ENCODE measurements around the gene GPX4.
"Not testable (repeated sequence)": the region's sequence is repeated elsewhere in the genome, so short reads cannot be mapped to it uniquely, and the experiment has no call there.

GPX4 gene

DNA sequence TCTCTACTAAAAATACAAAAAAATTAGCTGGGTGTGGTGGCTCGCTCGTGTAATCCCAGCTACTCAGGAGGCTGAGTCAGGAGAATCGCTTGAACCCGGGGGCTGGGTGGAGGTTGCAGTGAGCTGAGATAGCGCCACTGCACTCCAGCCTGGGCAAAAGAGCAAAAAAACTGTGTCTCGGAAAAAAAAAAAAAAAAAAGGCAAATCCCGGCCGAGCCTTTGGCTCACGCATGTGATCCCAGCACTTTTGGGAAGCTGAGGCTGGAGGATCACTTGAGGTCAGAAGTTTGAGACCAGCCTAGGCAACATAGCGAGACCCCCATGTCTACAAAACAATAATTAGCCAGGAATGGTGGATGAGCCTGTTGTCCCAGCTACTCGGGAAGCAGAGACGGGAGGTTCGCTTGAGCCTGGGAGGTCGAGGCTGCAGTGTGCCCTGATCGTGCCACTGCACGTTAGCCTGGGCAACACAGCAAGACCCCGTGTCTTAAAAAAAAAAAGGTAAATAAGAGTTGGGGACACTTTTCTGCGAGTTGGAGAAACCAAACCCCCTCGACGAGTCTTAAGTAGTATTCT, 574 bp upstream of the GPX4 start:
- DNase-seq, result no peak

DNA sequence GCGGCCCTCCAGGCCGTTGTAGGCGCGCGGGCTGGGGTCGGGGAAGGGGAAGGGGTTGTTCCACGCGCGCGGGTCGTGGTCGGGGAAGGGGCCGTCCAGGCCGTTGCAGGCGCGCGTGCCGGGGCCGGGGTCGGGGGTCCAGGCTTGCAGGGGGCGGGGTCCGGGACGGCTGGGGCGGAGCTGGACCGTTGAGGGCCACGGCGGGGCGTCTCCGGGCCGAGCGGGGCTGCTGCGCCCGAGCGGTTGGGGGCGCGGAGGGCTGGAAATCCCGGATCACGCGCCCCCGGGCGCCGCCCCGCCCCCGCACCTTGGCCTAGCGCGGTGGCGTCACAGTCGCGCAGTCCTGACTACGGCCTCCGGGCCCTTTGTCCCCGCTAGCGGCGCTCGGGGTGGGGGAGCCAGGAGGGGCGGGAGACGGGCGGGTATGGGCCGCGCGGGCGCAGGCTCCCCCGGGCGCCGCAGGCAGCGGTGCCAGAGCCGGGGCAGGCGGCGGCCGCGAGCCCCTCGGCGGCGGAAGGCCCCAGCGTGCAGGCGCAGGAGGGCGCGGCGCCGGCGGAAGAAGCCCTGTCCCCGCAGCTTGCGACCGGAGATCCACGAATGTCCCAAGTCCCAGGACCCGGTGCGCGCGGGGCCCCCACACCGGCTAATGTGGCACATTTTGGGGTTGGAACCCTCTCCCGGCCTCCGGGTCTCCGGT, 665 bp downstream of the GPX4 start:
- peak; percentile 71 for DNase-seq

DNA sequence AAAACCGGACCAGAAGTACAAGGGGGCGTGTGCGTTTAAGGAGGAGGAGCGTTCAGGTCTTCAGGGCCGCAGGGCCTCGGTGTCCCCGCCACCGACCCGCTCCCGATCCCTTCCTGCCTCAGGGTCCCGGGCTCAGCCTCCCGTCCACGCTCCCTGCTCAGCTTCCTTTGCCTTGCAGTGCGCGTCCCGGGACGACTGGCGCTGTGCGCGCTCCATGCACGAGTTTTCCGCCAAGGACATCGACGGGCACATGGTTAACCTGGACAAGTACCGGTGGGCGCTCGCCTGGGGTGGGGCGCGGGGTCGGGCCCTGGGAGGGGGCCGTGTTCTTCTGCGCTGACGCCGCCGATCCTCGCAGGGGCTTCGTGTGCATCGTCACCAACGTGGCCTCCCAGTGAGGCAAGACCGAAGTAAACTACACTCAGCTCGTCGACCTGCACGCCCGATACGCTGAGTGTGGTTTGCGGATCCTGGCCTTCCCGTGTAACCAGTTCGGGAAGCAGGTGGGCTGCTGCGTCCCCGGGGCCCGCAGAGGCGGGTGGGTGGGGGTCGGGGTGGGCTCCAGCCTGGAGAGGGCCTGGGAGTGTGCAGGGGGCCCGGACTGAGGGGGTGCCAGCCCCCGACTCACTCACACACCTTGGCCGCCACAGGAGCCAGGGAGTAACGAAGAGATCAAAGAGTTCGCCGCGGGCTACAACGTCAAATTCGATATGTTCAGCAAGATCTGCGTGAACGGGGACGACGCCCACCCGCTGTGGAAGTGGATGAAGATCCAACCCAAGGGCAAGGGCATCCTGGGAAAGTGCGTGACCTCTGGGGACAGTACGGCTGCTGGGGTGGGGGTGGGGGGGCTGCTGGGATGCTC, 1.4 kb downstream of the GPX4 start:
- no peak for DNase-seq

DNA sequence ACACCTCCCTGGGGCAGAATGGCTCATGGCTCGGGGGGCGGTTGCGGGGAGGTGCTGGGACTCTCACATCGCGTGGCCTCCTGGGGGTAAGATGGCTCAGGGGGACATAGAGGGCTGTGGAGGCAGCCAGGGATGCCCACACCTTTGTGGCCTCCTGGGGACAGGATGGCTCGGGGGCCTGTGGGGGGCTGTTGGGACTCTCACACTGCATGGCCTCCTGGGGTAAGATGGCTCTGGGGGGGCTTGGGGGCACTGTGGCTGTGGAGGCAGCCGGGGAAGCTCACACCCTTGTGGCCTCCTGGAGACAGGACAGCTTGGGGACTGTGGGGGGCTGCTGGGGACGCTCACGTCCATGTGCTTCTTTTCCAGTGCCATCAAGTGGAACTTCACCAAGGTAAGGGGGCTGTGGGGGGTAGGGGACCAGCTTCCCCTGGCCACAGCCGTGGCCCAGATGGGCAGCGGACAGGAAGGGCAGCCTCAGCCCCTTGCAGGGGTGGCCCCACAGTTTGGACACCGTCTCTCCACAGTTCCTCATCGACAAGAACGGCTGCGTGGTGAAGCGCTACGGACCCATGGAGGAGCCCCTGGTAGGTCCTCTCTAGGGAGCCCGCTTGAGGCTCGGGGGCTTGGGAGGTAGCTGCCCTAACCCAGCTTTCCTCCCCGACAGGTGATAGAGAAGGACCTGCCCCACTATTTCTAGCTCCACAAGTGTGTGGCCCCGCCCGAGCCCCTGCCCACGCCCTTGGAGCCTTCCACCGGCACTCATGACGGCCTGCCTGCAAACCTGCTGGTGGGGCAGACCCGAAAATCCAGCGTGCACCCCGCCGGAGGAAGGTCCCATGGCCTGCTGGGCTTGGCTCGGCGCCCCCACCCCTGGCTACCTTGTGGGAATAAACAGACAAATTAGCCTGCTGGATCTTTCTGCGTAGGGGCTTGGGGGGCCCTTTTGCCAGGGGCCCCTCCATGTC, 2.4 kb downstream of the GPX4 start:
- no peak for DNase-seq

DNA sequence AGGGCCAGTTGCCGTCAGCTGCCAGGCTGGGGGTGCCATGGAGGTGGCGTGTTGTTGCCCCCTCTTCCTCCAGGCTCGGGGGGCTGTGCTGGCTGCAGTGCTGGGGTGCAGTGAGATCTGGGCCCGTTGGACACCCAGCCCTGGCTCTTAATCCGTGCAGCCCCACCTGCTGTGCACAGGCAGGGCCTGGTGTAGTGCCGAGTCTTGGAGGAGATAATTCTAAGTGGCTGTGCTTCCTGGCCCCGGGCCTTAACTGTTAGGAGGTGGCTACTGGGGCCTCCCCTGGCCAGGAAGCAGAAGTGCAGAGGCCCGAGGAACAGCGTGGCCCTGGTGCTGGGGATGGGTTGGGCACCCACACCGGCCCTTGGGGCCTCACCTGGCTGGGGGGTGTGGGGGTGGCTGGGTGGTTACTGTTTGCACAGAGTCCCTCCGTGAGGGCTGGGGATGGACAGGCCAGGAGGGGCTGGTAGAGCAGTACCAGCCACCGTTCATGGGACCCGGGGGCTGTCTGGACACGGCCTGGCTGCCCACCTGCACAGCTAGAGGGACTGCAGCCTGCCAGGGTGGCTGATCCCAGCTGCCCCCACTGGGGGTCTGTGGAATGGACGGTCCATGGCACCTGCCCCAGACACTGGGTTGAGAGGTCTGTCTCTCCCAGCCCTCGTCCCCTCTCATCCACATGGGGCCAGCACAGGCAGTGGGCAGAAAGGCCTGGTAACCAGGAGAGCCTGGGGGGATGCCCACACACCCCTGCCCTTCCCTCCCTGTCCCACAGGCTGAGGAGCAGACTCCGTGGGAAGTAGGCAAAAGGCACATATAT, 3.3 kb downstream of the GPX4 start:
- no peak for DNase-seq

DNA sequence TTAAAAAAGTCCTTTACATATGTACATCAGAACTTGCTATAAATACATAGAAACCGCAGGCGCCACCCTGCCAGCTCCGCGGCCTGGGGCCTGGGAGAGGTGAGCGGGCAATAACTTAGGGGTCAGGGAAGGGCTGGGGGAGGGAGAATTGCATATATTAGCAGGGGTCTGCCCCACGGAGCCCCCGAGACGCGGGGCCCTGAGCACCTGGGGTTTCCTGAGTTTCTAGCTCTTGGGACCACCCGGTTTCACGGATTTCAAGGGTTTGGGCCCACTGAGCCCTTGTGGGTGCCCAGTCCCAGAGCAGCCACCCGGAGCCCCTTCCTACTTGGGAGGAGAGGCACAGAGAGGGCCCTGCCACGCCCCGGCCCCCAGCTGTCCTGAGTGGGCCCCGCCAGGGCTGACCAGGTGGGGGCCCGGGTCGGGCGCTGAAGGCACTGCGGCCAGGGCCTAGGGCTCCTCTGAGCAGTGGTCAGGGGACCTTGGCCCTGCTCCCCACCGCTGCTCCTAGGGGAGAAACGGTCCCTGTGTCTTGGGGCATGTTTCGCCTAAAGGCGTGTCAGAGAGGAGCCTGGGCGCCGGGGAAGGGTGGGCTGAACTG, 4.0 kb downstream of the GPX4 start:
- DNase-seq, result no peak

DNA sequence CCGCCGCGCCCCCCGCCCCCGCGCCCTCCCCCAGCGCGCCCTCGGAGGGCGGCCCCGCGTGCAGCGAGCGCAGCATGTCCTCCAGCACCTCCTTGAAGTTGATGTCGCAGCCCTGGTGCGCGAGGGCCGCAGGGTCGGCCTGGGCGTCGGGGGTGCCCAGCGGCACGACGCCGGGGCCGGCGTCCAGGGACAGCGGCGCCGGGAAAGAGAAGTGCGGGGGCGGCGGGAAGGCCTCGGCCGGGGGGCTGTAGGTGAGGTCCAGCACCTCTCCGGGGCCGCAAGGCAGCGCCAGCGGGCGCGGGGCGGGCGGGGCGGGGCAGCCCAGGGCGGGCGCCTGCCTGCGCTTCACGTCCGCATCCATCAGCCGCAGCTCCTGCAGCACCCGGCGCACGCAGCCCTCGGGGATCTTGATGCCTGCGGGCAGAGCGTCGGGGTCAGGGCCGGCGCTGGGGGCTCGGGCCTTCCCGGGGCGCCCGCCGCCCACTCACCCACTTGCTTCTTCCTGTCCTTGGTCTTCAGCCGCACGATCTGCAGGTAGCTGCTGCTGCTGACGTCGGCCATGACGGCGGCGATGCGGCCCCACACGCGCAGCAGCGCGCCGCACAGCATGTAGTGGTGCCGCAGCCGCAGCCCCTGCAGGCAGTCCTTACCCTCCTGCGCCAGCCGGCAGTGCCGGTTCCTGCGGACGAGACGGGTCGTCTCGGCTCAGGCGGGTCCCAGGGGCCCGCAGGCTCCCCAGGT, 4.7 kb downstream of the GPX4 start:
- no peak for DNase-seq

DNA sequence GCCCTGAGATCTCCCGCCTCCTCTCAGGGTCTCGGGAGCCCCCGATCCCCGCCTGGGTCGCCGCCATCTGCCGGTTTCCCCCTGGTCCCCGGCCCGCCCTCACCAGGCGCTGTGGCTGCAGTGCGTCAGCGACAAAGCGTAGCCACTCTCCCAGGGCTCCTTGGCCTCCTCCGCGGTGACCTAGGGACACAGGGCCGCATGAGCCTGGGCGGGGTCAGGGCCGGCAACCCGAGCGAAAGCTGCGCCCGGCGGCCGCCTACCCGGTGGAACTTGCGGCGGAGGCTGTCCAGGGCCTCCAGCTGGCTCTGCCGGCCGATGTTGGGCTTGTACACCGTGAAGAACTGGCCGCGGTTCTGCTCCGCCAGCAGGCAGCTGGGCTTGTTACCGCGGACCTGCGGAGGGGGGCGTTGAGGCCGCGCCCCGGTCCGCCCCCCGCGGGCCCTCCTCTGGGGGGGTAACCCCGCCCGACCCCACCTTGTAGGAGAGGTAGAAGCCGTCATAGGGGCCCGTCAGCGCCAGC, 5.3 kb downstream of the GPX4 start:
- no peak for DNase-seq

DNA sequence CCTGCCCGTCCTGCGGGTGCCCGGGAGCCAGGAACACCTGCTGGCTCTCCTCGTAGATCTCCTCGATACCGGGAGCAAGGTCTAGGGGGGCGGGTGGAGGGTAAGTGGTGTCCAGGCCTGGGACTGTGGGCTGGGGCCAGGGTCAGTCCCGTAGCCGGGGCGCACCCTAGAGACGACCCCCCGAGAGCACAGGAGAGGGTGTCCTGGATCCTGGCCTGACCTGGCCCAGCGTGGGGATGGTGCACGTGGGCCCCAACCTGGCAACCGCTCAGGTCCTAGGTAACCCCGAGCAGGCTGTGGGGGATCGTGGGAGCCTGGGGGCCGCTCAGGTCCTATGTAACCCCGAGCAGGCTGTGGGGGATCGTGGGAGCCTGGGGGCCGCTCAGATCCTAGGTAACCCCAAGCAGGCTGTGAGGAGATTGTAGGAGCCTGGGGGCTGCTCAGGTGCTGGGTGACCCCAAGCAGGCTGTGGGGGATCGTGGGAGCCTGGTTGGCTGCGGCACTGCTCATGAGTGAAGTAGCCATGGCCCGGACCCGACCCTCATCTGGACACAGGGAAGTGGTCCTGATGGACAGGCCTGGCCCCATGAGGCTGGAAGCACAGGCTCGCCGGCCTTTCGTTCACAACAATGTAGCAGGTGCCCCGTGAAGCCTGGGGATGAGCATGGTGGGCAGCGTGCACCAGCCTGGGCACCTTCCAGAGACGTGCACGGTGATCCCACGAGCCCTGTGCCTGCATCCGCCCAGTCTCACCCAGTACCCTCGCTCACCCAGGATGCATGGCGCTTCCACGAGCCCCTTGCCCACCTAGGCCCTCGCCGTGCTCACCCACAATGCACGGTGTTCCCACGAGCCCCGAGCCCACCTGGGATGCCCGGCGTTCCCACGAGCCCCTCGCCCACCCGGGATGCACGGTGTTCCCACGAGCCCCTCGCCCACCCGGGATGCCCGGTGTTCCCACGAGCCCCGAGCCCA, 6.2 kb downstream of the GPX4 start:
- no peak for DNase-seq

DNA sequence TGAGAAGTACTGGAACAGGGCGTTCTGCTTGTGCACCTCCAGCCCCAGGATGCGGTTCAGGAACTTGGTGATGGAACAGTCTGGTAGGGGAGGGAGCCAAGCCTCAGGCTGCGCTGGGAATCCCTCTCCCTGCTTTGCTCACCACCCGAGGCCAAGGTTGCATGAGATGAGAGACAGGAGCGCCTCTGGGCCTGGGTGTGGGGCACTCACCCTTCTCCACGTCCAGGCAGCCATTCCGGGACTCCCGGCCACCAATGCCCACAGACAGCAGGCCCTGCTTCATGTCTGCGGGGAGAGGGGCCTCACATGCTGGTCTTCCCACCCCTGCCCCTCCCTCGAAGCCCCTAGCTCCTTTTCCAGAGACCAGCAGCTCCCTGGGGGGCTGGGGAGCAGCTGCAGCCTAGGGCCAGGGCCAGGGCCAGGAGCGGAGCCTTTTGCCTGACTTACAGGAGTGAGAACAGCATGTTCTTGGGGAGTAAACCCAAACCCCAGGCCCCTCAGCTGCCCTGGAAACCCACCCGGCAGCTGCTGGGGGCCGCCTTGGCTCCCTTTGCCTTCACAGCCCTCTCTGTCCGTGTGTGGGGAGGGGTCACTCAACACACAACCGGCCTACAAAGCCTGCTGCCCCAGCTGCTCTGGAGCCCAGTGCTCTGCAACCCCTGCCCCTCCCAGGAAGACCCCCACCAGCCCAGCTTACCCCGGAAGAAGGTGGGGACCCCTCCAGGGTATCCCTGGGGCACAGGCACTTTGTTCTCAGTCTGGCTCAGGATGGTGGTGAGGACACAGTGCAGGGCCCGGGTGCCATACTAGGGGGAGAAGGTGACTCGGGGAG, 7.2 kb downstream of the GPX4 start:
- no peak for DNase-seq

DNA sequence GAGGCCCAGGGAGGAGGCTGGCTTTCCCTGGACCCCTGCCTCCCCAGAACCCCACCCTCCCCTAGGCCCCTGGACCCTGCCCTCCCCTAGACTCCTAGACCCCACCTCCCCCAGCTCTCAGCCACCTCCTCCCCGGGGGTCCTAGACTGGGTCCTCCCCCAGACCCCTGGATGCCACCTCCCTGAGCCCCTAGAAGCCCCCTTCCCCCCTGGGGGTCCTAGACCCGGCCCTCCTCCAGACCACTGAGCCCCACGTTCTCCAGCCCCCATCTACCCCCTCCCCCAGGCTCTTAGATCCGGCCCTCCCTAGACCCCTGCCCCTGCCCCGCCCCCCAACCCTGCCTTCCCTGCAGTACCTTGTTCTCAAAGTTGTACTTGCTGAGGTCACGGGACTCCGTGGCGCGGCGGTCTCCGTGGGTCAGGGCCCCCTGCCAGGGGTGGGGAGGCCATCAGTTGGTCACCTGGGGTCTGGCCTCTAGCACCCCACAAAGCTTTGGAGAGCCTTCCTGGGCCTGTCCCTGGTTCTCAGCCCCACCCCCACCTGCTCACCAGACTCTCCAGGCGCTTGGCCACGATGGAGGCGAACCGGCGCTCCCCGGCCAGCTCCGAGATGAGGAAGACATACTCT, 8.0 kb downstream of the GPX4 start:
- DNase-seq, result no peak

DNA sequence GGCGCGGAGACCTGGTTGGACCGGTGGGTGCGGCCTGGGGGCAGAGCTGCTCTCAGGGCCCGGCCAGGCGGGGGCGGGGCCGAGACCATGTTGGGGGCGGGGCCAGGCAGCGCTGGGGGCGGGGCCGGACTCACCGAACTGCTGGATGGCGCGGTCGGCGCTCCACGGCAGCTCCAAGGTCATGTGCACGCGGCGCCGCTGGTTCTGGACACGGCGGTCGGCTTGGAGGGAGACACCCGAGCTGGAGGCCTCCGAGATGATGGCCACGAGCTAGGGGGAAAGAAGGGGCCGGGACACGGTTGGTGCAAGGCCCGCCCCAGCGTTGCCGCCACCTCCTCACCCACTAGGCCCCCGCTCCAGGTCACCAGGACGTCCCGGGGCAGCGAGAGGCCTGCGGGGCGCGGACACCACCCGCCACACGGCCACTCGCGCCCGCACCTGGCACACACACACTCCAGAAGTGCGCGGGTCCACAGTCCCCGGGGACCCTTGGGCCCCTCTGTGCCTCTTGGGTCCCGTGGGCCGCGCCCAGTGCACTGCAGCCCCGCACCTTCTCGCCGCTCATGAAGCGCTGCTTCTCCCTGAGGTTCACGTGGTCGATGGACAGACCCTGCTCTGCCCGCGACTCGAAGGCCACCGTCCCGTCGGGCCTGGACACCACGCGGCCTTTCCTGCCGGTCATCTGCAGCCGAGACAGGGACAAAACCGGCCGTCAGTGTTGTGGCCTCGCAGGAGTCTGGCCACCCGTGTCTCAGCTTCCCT, 8.7 kb downstream of the GPX4 start:
- DNase-seq, result no peak

DNA sequence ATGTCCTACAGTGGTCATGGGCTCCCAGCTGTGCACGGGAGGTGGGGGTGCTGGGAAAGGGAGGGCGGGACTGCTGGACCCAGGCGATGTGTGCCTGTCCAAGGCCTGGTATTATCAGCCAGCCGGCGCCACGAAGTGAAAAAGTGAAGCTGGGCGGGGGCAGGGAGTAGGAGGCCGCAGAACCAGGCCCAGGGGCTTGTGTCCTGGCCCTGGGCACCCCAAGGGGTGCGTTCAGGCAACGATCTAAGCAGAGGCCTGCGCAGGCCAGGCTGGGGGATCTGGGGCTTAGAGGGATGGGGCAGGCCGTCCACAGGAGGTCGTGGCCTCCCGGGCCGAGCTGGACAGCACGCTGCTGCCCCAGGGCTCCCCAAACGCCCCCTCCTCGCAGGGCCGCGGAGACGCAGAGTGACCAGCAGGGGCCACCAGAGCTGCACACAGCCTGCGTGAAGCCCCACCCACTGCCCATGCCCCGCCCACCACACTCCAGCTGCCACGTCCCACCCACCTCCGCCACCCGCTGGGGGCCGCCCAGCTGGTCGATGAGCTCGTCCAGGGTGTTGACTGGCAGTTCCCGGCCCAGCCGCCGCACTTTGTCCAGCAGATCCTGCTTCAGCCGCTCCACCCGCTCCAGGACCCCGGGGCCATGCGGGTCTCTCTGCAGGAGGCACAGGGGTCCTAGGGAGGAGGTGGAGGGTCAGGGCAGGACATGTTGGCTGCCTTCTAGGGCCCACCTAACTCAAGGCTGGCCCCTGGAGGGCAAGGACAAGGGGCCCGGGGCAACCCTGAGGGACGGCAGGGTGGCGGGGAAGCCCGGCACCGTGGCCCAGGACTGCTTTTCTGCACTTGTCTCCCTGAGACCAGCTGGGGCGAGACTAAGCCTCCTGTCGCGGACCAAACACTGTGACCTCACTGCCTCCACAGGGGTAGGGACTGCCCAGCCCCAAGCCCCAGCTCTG, 9.5 kb downstream of the GPX4 start:
- DNase-seq, result peak; percentile 79

DNA sequence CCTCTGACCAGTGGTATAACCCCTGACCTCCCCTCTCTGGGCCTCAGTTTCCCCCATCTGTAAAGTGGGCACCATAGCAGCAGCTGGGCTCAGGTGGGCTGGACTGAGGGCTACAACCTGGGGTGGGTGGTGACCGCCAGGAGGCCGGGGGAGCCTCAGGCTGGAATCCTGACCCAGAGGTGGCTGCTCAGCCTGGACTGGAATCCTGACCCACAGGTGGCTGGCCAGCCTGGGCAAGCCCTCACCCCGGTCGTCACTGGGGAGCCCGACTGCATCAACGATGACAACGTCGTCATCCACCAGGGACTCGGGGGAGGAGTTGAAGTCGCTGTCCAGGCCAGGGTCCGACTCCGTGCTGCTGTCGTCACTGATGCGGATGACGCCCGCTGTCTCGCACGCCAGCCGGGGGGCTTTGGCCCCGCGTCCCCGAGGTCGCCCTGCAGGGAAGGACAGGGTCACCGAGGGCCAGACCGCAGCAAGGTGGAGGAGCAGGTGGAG, 10.2 kb downstream of the GPX4 start:
- no peak for DNase-seq

DNA sequence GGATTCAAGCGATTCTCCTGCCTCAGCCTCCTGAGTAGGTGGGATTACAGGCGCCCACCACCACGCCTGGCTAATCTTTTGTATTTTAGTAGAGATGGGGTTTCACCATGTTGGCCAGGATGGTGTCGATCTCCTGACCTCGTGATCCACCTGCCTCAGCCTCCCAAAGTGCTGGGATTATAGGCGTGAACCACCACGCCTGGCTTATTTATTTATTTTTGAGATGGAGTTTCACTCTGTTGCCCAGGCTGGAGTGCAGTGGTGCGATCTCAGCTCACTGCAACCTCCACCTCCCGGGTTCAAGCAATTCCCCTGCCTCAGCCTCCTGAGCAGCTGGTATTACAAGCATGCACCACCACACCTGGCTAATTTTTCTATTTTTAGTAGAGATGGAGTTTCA, 10.9 kb downstream of the GPX4 start:
- not testable (repeated sequence) for DNase-seq
